K562 (cell line): ENCODE results near the gene SRPK2. TPM values are rescaled to one million over a fixed set of nuclear protein-coding genes. Genes with fewer than 3 reads are reported as not detected.

Source experiments
- AFF1 ChIP-seq, 2 experiments: fragments of 450-650 bp; IDR thresholded peaks; 2 replicates each; pipeline ENCODE4 v1.6.1; 2018; ENCODE audit warnings: mild to moderate bottlenecking in 2 of 2, low read depth in 1 of 2; ENCODE audit not compliant: partially characterized antibody in 2 of 2
- DACH1 ChIP-seq: fragments of 450-650 bp; IDR thresholded peaks from 2 replicates; pipeline ENCODE4 v1.6.1; 2018; ENCODE audit not compliant: partially characterized antibody
- HDGF ChIP-seq: fragments of 450-650 bp; IDR thresholded peaks from 2 replicates; pipeline ENCODE4 v1.6.1; 2016
- NBN ChIP-seq: fragments of 450-650 bp; IDR thresholded peaks from 2 replicates; pipeline ENCODE4 v1.6.1; 2016; ENCODE audit warnings: low read depth, mild to moderate bottlenecking
- SMARCA5 ChIP-seq: fragments of 450-650 bp; IDR thresholded peaks from 2 replicates; pipeline ENCODE4 v1.6.1; 2016
- TAL1 ChIP-seq: fragments of 450-650 bp; IDR thresholded peaks from 2 replicates; pipeline ENCODE4 v1.6.1; 2016; ENCODE audit warnings: mild to moderate bottlenecking
- ZBTB5 ChIP-seq: fragments of 450-650 bp; IDR thresholded peaks from 2 replicates; pipeline ENCODE4 v1.6.1; 2017; ENCODE audit warnings: antibody characterized with exemption
- ZC3H8 ChIP-seq: fragments of 450-650 bp; IDR thresholded peaks from 2 replicates; pipeline ENCODE4 v1.6.1; 2017
- polyA plus RNA-seq, 8 experiments: library from polyadenylated mRNA; depleted of rRNA in 4 of 8; stranded (reverse) in 5 of 8; unstranded in 3 of 8; fragments of >200 nt; fragmentation: Nextera tagmentation in 2 of 8; fragmentation: Illumina TruSeq in 1 of 8; extraction: Ambion mirVana in 2 of 8; extraction: Trizol in 1 of 8; gene quantifications; 2 replicates each; pipeline versions ENCODE4 v1.2.1 to v1.2.3, GENCODE V29; 2011 to 2014; ENCODE audit warnings: inconsistent platforms in 1 of 8, missing spikeins in 1 of 8
- total RNA-seq, 7 experiments: library from RNA; depleted of rRNA in 6 of 7; stranded (reverse); fragments of >200 nt in 6 of 7; fragmentation: Illumina TruSeq in 2 of 7; extraction: Trizol in 2 of 7; gene quantifications; 2 replicates each; pipeline versions ENCODE4 v1.2.1 to v1.2.3, GENCODE V29; 2011 to 2021; ENCODE audit warnings: low replicate concordance in 1 of 7
- TF ChIP-seq, protein P1 (sequence below), 2 experiments: fragments of 450-650 bp; conservative IDR thresholded peaks; 2 replicates each; pipeline ENCODE4 v1.6.1; 2017; ENCODE audit warnings: mild to moderate bottlenecking in 2 of 2, moderate library complexity in 2 of 2

Gene SRPK2
- total and polyA plus RNA-seq, 9 of the 15 experiments (the other 6 are each of a cell fraction or from before 2014, with no cell fraction given): 21.5 to 44.7 (median 33.3) TPM

DNA sequence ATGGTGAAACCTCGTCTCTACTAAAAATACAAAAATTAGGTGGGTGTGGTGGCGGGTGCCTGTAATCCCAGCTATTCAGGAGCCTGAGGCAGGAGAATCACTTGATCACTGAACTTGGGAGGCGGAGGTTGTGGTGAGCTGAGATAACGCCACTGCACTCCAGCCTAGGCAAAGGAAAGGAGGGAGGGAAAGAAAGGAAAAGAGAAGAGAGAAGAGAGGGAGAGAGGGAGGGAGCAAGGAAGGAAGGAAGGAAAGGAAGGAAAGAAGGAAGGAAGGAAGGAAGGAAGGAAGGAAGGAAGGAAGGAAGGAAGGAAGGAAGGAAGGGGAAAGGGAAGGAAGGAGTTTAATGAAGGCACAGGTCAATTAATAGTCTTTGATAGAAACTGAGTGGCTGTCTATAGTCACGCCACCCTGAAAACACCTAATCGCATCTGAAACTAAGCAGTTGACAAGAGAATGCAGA lies 155.9 kb downstream of the SRPK2 start (continued):
- TF ChIP-seq AFF1 (IDR thresholded peaks at IDR 0.05; ENCODE audit: low read depth in 1 of 2, partially characterized antibody in 2 of 2) (peak in 1 of 2 experiments; percentile 45), DACH1 (peak; percentile 10), TAL1 (peak; percentile 68), ZBTB5 (peak; percentile 77; the same call in 1 of the 2 replicates), ZC3H8 (0 out of 2 replicates have a peak, but pooled peaks have one; percentile 72), NBN (peak; percentile 63; the same call in 1 of the 2 replicates), HDGF (peak; percentile 90; the same call in 1 of the 2 replicates), SMARCA5 (peak; percentile 65; the same call in 1 of the 2 replicates)
- TF ChIP-seq, protein P1, sequence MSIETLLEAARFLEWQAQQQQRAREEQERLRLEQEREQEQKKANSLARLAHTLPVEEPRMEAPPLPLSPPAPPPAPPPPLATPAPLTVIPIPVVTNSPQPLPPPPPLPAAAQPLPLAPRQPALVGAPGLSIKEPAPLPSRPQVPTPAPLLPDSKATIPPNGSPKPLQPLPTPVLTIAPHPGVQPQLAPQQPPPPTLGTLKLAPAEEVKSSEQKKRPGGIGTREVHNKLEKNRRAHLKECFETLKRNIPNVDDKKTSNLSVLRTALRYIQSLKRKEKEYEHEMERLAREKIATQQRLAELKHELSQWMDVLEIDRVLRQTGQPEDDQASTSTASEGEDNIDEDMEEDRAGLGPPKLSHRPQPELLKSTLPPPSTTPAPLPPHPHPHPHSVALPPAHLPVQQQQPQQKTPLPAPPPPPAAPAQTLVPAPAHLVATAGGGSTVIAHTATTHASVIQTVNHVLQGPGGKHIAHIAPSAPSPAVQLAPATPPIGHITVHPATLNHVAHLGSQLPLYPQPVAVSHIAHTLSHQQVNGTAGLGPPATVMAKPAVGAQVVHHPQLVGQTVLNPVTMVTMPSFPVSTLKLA (conservative IDR thresholded peaks at IDR 0.05): 0 out of 4 replicates have a peak, but pooled peaks of 1 of the 2 experiments have one; percentile 24
